HepG2 (cell line): Measurements from ENCODE around the gene ZFAND6. TPM values are rescaled to one million over a fixed set of nuclear protein-coding genes. Genes with fewer than 3 reads are reported as not detected.

ENCODE experiments used
- ATAC-seq: fragments of 200-7000 bp; cut with Tn5 transposase; 3 replicates; pipeline ENCODE4 v1.9.1; 2020; ENCODE audit warnings: mild to moderate bottlenecking, moderate library complexity
- BruUV-seq: library from RNA; stranded (reverse); fragments of 400-500 nt; replicated peaks from 2 replicates; lab custom pipeline; 2021; lab: Mats Ljungman, UMichigan
- CTCF ChIA-PET: fragments of 300-600 bp; formaldehyde crosslinking; extraction: SDS; loops from one replicate; lab custom pipeline; 2021; ENCODE audit warnings: low total read pairs, inconsistent platforms, low intra/inter-chr PET ratio; lab: Yijun Ruan, JAX
- POLR2A ChIA-PET: fragments of 350-600 bp; sonication (Branson Sonifier 250); formaldehyde crosslinking; loops from one replicate; lab custom pipeline; 2020; ENCODE audit warnings: antibody characterized with exemption, inconsistent platforms; lab: Yijun Ruan, JAX
- DNase-seq: peaks from one replicate; pipeline ENCODE4 v3.0.0-alpha.2; 2015; ENCODE audit warnings: low spot score
- FAIRE-seq: peaks from 3 replicates; lab custom pipeline; 2011; peaks lifted over from hg19 to GRCh38; lab: Jason Lieb, UNC
- H2AFZ ChIP-seq: one replicate; pipeline ENCODE4 v1.6.1; 2011; ENCODE audit warnings: low read length, inconsistent platforms
- H3K27ac ChIP-seq: fragments of 300-600 bp; 3 replicates; pipeline ENCODE4 v1.8.0; 2011; ENCODE audit warnings: mixed run types, mild to moderate bottlenecking, mixed read lengths, low read length, inconsistent platforms; ENCODE audit not compliant: insufficient read depth; ENCODE audit errors: extremely low read length
- H3K27me3 ChIP-seq, 2 experiments: fragments of 200-600 bp in 1 of 2; 2 replicates in 1 of 2; 3 replicates in 1 of 2; pipeline versions ENCODE4 v1.6.0 to v1.8.0; 2011; ENCODE audit warnings: low read length in 2 of 2, mild to moderate bottlenecking in 2 of 2, moderate library complexity in 2 of 2, inconsistent platforms in 1 of 2; ENCODE audit not compliant: insufficient read depth in 2 of 2, control insufficient read depth in 1 of 2
- H3K36me3 ChIP-seq, 2 experiments: fragments of 200-600 bp in 1 of 2; replicated peaks in 1 of 2; 2 replicates in 1 of 2; 3 replicates in 1 of 2; pipeline versions ENCODE4 v1.5.1 to v1.8.0; 2011; ENCODE audit warnings: low read length in 2 of 2, inconsistent platforms in 1 of 2; ENCODE audit not compliant: insufficient read depth in 2 of 2, control insufficient read depth in 1 of 2
- H3K4me1 ChIP-seq: 2 replicates; pipeline ENCODE4 v1.5.1; 2012; ENCODE audit warnings: low read length, inconsistent platforms; ENCODE audit not compliant: insufficient read depth
- H3K4me2 ChIP-seq: 2 replicates; pipeline ENCODE4 v1.6.0; 2011; ENCODE audit warnings: low read depth, low read length, inconsistent platforms
- H3K4me3 ChIP-seq, 3 experiments: fragments of 200-600 bp in 1 of 3; sonication (generic), shearing (Covaris generic) in 1 of 3; replicated peaks in 1 of 3; 2 replicates each; pipeline ENCODE4 v1.5.1; 2011 to 2016; ENCODE audit warnings: low read length in 3 of 3, inconsistent platforms in 2 of 3, low read depth in 2 of 3, mild to moderate bottlenecking in 2 of 3, control low read depth in 1 of 3, mixed read lengths in 1 of 3; ENCODE audit not compliant: insufficient read depth in 1 of 3
- H3K79me2 ChIP-seq: one replicate; pipeline ENCODE4 v1.6.1; 2011; ENCODE audit warnings: low read length, inconsistent platforms; ENCODE audit not compliant: insufficient read depth
- H3K9ac ChIP-seq: 2 replicates; pipeline ENCODE4 v1.6.0; 2011; ENCODE audit warnings: mild to moderate bottlenecking, low read depth, low read length, inconsistent platforms; ENCODE audit not compliant: insufficient read depth
- H3K9me3 ChIP-seq: 2 replicates; pipeline ENCODE4 v1.5.1; 2012; ENCODE audit warnings: mild to moderate bottlenecking, low read length
- H4K20me1 ChIP-seq: 2 replicates; pipeline ENCODE4 v1.6.0; 2011; ENCODE audit warnings: inconsistent platforms, mild to moderate bottlenecking, low read length, moderate library complexity; ENCODE audit not compliant: insufficient read depth
- HOXA9 ChIP-seq: sonication (generic); formaldehyde crosslinking; IDR thresholded peaks from 2 replicates; pipeline ENCODE4 v1.8.1; 2022; ENCODE audit warnings: missing genetic modification reagents, mild to moderate bottlenecking, moderate library complexity, borderline replicate concordance
- MED8 ChIP-seq: sonication (generic); formaldehyde crosslinking; IDR thresholded peaks from 2 replicates; pipeline ENCODE4 v1.8.1; 2023; ENCODE audit warnings: mild to moderate bottlenecking, missing genetic modification reagents; ENCODE audit not compliant: insufficient replicate concordance
- POGK ChIP-seq: sonication (generic); formaldehyde crosslinking; conservative IDR thresholded peaks from 2 replicates; pipeline ENCODE4 v1.8.0; 2022; ENCODE audit warnings: mild to moderate bottlenecking, moderate library complexity, missing genetic modification reagents
- POLR2G ChIP-seq: fragments of 200-400 bp; formaldehyde crosslinking; IDR thresholded peaks from 2 replicates; pipeline ENCODE4 v1.6.1; 2018; ENCODE audit warnings: mild to moderate bottlenecking, low read depth, low read length, moderate library complexity
- ZNF383 ChIP-seq: sonication (generic); formaldehyde crosslinking; IDR thresholded peaks from 2 replicates; pipeline ENCODE4 v1.4.0; 2020; ENCODE audit warnings: missing genetic modification reagents, mild to moderate bottlenecking, borderline replicate concordance
- ZNF556 ChIP-seq: sonication (generic); formaldehyde crosslinking; IDR thresholded peaks from 2 replicates; pipeline ENCODE4 v1.4.0; 2020; ENCODE audit warnings: mild to moderate bottlenecking, missing genetic modification reagents, borderline replicate concordance
- ZNF609 ChIP-seq: sonication (generic); formaldehyde crosslinking; IDR thresholded peaks from 2 replicates; pipeline ENCODE4 v1.4.0; 2020; ENCODE audit warnings: mild to moderate bottlenecking, missing genetic modification reagents, borderline replicate concordance
- WGBS: methylation state at CpG from one replicate; pipeline ENCODE4 v1.1.6; 2017; ENCODE audit warnings: low lambda C conversion rate; 5-methylcytosine and 5-hydroxymethylcytosine counted together
- in situ Hi-C: cut with HindIII; loops from 2 replicates; pipeline ENCODE4 v1.10.0; 2017; ENCODE audit warnings: low pct_unique_long_range_greater_than_20kb; ENCODE audit not compliant: extremely low pct_ligation_motif_present
- intact Hi-C: fragments of 100-400 bp; cut with micrococcal nuclease; formaldehyde crosslinking; loops from one replicate; pipeline ENCODE4 v1.10.0; 2022; ENCODE audit not compliant: unreplicated experiment
- polyA plus RNA-seq, 8 experiments: library from polyadenylated mRNA; depleted of rRNA in 3 of 8; stranded (reverse) in 7 of 8; unstranded in 1 of 8; fragments of >200 nt; fragmentation: Illumina TruSeq in 4 of 8; extraction: Trizol in 4 of 8; gene quantifications; 2 replicates each; pipeline versions ENCODE4 v1.2.1 to v1.2.3, GENCODE V29; 2011 to 2016; ENCODE audit warnings: low read depth in 4 of 8, missing spikeins in 1 of 8, mixed read lengths in 1 of 8; ENCODE audit not compliant: insufficient read depth in 1 of 8
- total RNA-seq, 5 experiments: library from RNA; depleted of rRNA; stranded (reverse); fragments of >200 nt; fragmentation: Illumina TruSeq; extraction: Trizol; gene quantifications; 2 replicates each; pipeline ENCODE4 v1.2.3, GENCODE V29; 2016; ENCODE audit warnings: low read depth in 1 of 5
- TF ChIP-seq, protein P1 (sequence below): sonication (generic); formaldehyde crosslinking; IDR thresholded peaks from 2 replicates; pipeline ENCODE4 v1.4.0; 2020; ENCODE audit warnings: missing genetic modification reagents

Gene ZFAND6
- total and polyA plus RNA-seq, 2 of the 13 experiments (the other 11 are each of a cell fraction or from before 2014, with no cell fraction given), result 84.2 to 115 TPM

DNA sequence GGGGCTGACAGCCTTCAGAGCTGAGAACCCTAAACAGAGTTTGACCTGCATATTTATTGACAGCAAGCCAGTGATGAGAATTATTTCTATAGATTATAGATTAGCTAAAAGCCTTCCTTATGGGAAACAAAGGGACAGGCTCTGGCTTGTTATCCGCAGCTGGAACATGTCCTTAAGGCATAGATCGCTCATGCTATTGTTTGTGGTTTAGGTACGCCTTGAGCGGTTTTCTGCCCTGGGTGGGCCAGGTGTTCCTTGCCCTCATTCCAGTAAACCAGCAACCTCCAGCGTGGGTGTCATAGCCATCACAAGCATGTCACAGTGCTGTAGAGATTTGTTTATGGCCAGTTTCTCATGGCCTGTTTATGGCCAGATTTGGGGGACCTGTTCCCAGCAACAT is 83.2 kb downstream of the ZFAND6 start:
- ATAC-seq (no peak), DNase-seq (no peak), FAIRE-seq (no peak)
- no peak overlapping the region for H3K9ac ChIP-seq
- WGBS, result 90% methylated on average over 5 of the region's 5 CpGs
- no peaks in the 10 kb centered on the region for H3K79me2 ChIP-seq
- no peaks in the 10 kb centered on the region for H4K20me1 ChIP-seq
- no peak overlapping the region for H3K4me2 ChIP-seq
- intact Hi-C loops, result no loop called here
- ChIA-PET CTCF (no interaction called here), POLR2A (no interaction called here)
- H3K27ac ChIP-seq, result no peak overlapping the region
- no peaks in the 10 kb centered on the region for H3K27me3 ChIP-seq
- in situ Hi-C loops, result no loop called here
- no peak overlapping the region for H2AFZ ChIP-seq
- no peaks in the 10 kb centered on the region for H3K9me3 ChIP-seq
- no peaks in the 10 kb centered on the region for H3K36me3 ChIP-seq
- no peak overlapping the region for H3K4me3 ChIP-seq
- BruUV-seq, result no TSS peak
- TF ChIP-seq HOXA9 (no peak), MED8 (CRISPR knock-in tag) (no peak), ZNF609 (CRISPR knock-in tag) (no peak), POGK (CRISPR knock-in tag) (no peak), ZNF383 (CRISPR knock-in tag) (no peak), POLR2G (no peak), ZNF556 (CRISPR knock-in tag) (no peak)
- TF ChIP-seq, protein P1, sequence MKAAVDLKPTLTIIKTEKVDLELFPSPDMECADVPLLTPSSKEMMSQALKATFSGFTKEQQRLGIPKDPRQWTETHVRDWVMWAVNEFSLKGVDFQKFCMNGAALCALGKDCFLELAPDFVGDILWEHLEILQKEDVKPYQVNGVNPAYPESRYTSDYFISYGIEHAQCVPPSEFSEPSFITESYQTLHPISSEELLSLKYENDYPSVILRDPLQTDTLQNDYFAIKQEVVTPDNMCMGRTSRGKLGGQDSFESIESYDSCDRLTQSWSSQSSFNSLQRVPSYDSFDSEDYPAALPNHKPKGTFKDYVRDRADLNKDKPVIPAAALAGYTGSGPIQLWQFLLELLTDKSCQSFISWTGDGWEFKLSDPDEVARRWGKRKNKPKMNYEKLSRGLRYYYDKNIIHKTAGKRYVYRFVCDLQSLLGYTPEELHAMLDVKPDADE (CRISPR knock-in tag), result no peak
- peaks cover 6% of the 10 kb centered on the region; the same call in 1 of the 2 replicates for H3K4me1 ChIP-seq
